ENCODE measurements around the gene ABHD11.

DNA sequence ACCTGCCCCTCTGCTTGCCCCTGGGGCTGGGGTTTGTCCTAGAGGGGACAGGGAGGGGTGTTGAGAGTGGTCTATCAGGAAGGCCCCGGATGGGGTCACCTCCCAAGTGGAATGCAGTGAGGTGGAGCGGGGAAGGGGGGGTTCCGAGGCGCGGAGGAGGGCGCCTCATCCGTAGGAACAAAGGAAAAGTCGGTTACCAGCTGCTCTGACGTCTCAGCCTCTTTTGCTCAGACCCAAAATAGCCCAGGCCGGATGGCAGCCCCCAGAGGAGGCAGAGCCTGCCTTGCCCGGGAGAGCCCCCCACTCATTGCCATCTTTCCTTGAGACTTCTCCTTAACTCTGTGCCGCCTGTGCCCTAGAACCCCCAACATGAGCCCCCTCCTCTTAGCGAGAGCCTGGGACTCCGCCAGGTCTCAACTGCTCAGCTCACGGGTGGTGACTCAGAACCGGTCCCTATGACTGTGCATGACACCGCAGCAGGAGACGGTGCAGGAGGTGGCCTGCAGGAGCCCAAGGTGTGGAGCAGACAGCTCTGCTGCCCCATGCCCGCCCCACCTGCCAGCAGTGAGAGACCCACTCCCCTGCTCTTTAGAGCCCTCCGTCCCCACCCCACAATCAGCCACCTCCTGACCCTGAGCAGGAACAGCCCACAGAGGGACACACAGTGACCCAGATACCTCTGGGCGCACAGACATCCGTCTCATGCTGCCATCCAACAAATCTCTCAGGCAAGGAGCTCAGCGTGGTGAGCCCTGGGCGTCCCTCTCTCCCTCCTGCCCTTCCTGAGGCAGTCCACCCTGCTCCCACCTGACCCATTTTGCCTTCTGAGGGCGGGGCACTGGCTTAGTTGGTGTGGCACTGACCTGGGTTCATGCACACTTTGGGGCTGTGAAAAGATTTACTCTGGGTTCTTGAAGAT, 32.2 kb downstream of the ABHD11 start:
- TF ChIP-seq CTCF (IDR thresholded peaks at IDR 0.05) (no peak), EZH2 (IDR thresholded peaks at IDR 0.05; ENCODE audit: borderline replicate concordance, insufficient read depth, low read depth, low read length, poor library complexity, severe bottlenecking) (no peak)
